SK-N-SH treated with all-trans-retinoic acid at 6 μM for 48 hours (cell line): ENCODE results near the gene UVSSA.

Experiments
- BACH2 ChIP-seq: fragments of 250-450 bp; sonication (Bioruptor Pico); IDR thresholded peaks from 2 replicates; pipeline ENCODE4 v1.9.0; 2021; ENCODE audit warnings: mild to moderate bottlenecking, borderline replicate concordance
- CSDC2 ChIP-seq: fragments of 250-450 bp; sonication (Bioruptor Pico); IDR thresholded peaks from 2 replicates; pipeline ENCODE4 v1.5.0; 2020; ENCODE audit warnings: mild to moderate bottlenecking, moderate library complexity
- ESRRG ChIP-seq: fragments of 250-450 bp; sonication (Bioruptor Pico); IDR thresholded peaks from 2 replicates; pipeline ENCODE4 v1.6.1; 2021; ENCODE audit warnings: mild to moderate bottlenecking
- GLIS3 ChIP-seq: fragments of 250-450 bp; sonication (Bioruptor Pico); IDR thresholded peaks from 2 replicates; pipeline ENCODE4 v1.5.0; 2020; ENCODE audit warnings: mild to moderate bottlenecking, moderate library complexity
- ISL1 ChIP-seq: fragments of 250-450 bp; sonication (Bioruptor Pico); IDR thresholded peaks from 2 replicates; pipeline ENCODE4 v2.1.2; 2022; ENCODE audit warnings: mild to moderate bottlenecking, moderate library complexity
- RARB ChIP-seq: fragments of 250-450 bp; sonication (Bioruptor Pico); IDR thresholded peaks from 2 replicates; pipeline ENCODE4 v1.8.0; 2021; ENCODE audit warnings: mild to moderate bottlenecking, moderate library complexity
- ZFP3 ChIP-seq: fragments of 250-450 bp; sonication (Bioruptor Pico); IDR thresholded peaks from 2 replicates; pipeline ENCODE4 v1.5.0; 2020; ENCODE audit warnings: mild to moderate bottlenecking, moderate library complexity
- ZFP30 ChIP-seq: fragments of 450-650 bp; formaldehyde crosslinking; IDR thresholded peaks from 2 replicates; pipeline ENCODE4 v1.5.0; 2022; ENCODE audit warnings: mild to moderate bottlenecking, moderate library complexity
- ZNF565 ChIP-seq: fragments of 450-650 bp; formaldehyde crosslinking; conservative IDR thresholded peaks from 2 replicates; pipeline ENCODE4 v1.5.0; 2020; ENCODE audit warnings: low read depth, mild to moderate bottlenecking, moderate library complexity
- ZNF8 ChIP-seq: fragments of 450-650 bp; formaldehyde crosslinking; IDR thresholded peaks from 2 replicates; pipeline ENCODE4 v1.5.0; 2020; ENCODE audit warnings: mild to moderate bottlenecking, moderate library complexity
- TF ChIP-seq, protein P1 (sequence below): fragments of 250-450 bp; sonication (Bioruptor Pico); IDR thresholded peaks from 2 replicates; pipeline ENCODE4 v1.5.0; 2020; ENCODE audit warnings: mild to moderate bottlenecking, moderate library complexity
- TF ChIP-seq, protein P2 (sequence below): fragments of 250-450 bp; sonication (Bioruptor Pico); IDR thresholded peaks from 2 replicates; pipeline ENCODE4 v1.8.0; 2021; ENCODE audit warnings: low read depth, mild to moderate bottlenecking, moderate library complexity, borderline replicate concordance
- TF ChIP-seq, protein P3 (sequence below): fragments of 250-450 bp; sonication (Bioruptor Pico); IDR thresholded peaks from 2 replicates; pipeline ENCODE4 v1.5.1; 2020; ENCODE audit warnings: low read depth, mild to moderate bottlenecking, moderate library complexity

DNA sequence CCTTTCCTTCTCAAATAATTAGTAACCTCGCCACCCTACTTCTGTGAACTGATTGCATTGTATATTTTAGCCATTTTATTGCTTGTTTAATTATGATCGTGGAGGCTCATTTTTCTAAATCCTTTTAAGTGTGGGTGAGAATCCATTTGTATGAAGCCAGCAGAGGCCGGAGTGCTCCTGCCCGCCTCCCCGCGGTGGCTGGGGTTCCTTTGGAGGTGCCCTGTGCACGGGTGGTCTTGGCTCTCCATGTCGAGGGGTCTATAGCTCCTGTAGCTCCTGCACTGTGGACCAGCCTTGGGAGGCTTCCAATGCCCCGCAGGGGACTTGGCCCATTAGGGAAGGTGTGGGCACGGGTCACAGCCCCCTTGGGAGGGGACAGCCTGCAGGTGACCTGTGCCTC is 15.0 kb downstream of the UVSSA start:
- TF ChIP-seq ZNF8 (CRISPR knock-in tag): no peak
- no peak for TF ChIP-seq ESRRG
- TF ChIP-seq ZNF565 (CRISPR knock-in tag): no peak
- no peak for TF ChIP-seq ZFP30 (CRISPR knock-in tag)
- no peak for TF ChIP-seq ISL1
- TF ChIP-seq, protein P1, sequence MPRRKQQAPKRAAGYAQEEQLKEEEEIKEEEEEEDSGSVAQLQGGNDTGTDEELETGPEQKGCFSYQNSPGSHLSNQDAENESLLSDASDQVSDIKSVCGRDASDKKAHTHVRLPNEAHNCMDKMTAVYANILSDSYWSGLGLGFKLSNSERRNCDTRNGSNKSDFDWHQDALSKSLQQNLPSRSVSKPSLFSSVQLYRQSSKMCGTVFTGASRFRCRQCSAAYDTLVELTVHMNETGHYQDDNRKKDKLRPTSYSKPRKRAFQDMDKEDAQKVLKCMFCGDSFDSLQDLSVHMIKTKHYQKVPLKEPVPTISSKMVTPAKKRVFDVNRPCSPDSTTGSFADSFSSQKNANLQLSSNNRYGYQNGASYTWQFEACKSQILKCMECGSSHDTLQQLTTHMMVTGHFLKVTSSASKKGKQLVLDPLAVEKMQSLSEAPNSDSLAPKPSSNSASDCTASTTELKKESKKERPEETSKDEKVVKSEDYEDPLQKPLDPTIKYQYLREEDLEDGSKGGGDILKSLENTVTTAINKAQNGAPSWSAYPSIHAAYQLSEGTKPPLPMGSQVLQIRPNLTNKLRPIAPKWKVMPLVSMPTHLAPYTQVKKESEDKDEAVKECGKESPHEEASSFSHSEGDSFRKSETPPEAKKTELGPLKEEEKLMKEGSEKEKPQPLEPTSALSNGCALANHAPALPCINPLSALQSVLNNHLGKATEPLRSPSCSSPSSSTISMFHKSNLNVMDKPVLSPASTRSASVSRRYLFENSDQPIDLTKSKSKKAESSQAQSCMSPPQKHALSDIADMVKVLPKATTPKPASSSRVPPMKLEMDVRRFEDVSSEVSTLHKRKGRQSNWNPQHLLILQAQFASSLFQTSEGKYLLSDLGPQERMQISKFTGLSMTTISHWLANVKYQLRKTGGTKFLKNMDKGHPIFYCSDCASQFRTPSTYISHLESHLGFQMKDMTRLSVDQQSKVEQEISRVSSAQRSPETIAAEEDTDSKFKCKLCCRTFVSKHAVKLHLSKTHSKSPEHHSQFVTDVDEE (CRISPR knock-in tag): no peak
- TF ChIP-seq, protein P2, sequence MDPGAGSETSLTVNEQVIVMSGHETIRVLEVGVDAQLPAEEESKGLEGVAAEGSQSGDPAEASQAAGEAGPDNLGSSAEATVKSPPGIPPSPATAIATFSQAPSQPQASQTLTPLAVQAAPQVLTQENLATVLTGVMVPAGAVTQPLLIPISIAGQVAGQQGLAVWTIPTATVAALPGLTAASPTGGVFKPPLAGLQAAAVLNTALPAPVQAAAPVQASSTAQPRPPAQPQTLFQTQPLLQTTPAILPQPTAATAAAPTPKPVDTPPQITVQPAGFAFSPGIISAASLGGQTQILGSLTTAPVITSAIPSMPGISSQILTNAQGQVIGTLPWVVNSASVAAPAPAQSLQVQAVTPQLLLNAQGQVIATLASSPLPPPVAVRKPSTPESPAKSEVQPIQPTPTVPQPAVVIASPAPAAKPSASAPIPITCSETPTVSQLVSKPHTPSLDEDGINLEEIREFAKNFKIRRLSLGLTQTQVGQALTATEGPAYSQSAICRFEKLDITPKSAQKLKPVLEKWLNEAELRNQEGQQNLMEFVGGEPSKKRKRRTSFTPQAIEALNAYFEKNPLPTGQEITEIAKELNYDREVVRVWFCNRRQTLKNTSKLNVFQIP (CRISPR knock-in tag): no peak
- TF ChIP-seq BACH2 (CRISPR knock-in tag): no peak
- no peak for TF ChIP-seq GLIS3 (CRISPR knock-in tag)
- no peak for TF ChIP-seq ZFP3 (CRISPR knock-in tag)
- TF ChIP-seq RARB: no peak
- TF ChIP-seq, protein P3, sequence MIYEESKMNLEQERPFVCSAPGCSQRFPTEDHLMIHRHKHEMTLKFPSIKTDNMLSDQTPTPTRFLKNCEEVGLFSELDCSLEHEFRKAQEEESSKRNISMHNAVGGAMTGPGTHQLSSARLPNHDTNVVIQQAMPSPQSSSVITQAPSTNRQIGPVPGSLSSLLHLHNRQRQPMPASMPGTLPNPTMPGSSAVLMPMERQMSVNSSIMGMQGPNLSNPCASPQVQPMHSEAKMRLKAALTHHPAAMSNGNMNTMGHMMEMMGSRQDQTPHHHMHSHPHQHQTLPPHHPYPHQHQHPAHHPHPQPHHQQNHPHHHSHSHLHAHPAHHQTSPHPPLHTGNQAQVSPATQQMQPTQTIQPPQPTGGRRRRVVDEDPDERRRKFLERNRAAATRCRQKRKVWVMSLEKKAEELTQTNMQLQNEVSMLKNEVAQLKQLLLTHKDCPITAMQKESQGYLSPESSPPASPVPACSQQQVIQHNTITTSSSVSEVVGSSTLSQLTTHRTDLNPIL (CRISPR knock-in tag): no peak
- no peak for TF ChIP-seq CSDC2 (CRISPR knock-in tag)
